Right lobe of liver (tissue), 4 donors: ENCODE data around the gene MAGEE1.

ENCODE experiments used
- POLR2A ChIP-seq: fragments of 450-650 bp; IDR thresholded peaks from one replicate; pipeline ENCODE4 v1.6.1; 2017; ENCODE audit warnings: antibody characterized with exemption, mild to moderate bottlenecking
- TF ChIP-seq, protein P1 (sequence below), 4 donors: fragments of 200-600 bp in 3 of 4; fragments of 450-650 bp in 1 of 4; IDR thresholded peaks; one replicate each; pipeline versions ENCODE4 v1.5.1 to v1.8.0; 2016 to 2022; ENCODE audit warnings: antibody characterized with exemption in 4 of 4, mild to moderate bottlenecking in 2 of 4
- donor health status: DM: no; HTN: no; CAD: no.
- donor health status: DM: no; HTN: no; CAD: no.
- donor health status: DM: no; HTN: yes; CAD: no.

GRCh38 chrX:76454456-76454927 lies 27.0 kb downstream of the MAGEE1 start:
- TF ChIP-seq, protein P1, sequence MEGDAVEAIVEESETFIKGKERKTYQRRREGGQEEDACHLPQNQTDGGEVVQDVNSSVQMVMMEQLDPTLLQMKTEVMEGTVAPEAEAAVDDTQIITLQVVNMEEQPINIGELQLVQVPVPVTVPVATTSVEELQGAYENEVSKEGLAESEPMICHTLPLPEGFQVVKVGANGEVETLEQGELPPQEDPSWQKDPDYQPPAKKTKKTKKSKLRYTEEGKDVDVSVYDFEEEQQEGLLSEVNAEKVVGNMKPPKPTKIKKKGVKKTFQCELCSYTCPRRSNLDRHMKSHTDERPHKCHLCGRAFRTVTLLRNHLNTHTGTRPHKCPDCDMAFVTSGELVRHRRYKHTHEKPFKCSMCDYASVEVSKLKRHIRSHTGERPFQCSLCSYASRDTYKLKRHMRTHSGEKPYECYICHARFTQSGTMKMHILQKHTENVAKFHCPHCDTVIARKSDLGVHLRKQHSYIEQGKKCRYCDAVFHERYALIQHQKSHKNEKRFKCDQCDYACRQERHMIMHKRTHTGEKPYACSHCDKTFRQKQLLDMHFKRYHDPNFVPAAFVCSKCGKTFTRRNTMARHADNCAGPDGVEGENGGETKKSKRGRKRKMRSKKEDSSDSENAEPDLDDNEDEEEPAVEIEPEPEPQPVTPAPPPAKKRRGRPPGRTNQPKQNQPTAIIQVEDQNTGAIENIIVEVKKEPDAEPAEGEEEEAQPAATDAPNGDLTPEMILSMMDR (IDR thresholded peaks at IDR 0.05) = peak; percentile 42 to 60 (median 52)
- no peak for TF ChIP-seq POLR2A
